HEK293 (cell line): ENCODE results near the gene TRAT1.

Experiments used
- CTCF ChIA-PET: fragments of 350-600 bp; formaldehyde crosslinking; extraction: SDS; loops from one replicate; lab custom pipeline; 2021; ENCODE audit warnings: antibody characterized with exemption; lab: Yijun Ruan, JAX
- POLR2A ChIA-PET: fragments of 300-600 bp; formaldehyde crosslinking; extraction: SDS; loops from one replicate; lab custom pipeline; 2020; ENCODE audit warnings: antibody characterized with exemption, inconsistent platforms; lab: Yijun Ruan, JAX
- H3K27ac ChIP-seq: fragments of 200-500 bp; sonication (Bioruptor generic); 2 replicates; pipeline ENCODE4 v1.5.1; 2014; ENCODE audit warnings: low read depth, low read length, control low read depth, inconsistent platforms; ENCODE audit errors: extremely low read depth
- H3K36me3 ChIP-seq, 2 experiments: fragments of 200-500 bp in 1 of 2; sonication (Bioruptor generic) in 1 of 2; 1 replicate in 1 of 2; 2 replicates in 1 of 2; pipeline ENCODE4 v1.5.1; 2014 to 2017; ENCODE audit warnings: inconsistent platforms in 2 of 2, low read length in 2 of 2; ENCODE audit not compliant: control insufficient read depth in 2 of 2, insufficient read depth in 1 of 2
- H3K4me1 ChIP-seq: fragments of 200-500 bp; sonication (Bioruptor generic); 2 replicates; pipeline ENCODE4 v1.5.1; 2014; ENCODE audit warnings: mild to moderate bottlenecking, low read length, inconsistent platforms; ENCODE audit not compliant: control insufficient read depth, insufficient read depth
- H3K4me3 ChIP-seq: 2 replicates; pipeline ENCODE4 v1.5.1; 2011; ENCODE audit warnings: low read depth, mild to moderate bottlenecking, control low read depth, low read length, moderate library complexity
- H3K9me3 ChIP-seq: fragments of 200-500 bp; sonication (Bioruptor generic); 2 replicates; pipeline ENCODE4 v1.5.1; 2014; ENCODE audit warnings: low read depth, low read length, inconsistent platforms; ENCODE audit not compliant: control insufficient read depth, insufficient read depth
- AEBP2 ChIP-seq: fragments of 450-650 bp; formaldehyde crosslinking; IDR thresholded peaks from 2 replicates; pipeline ENCODE4 v1.5.1; 2016; ENCODE audit warnings: missing biosample characterization, missing genetic modification characterization, borderline replicate concordance
- ATF2 ChIP-seq: fragments of 450-650 bp; formaldehyde crosslinking; IDR thresholded peaks from 2 replicates; pipeline ENCODE4 v1.5.1; 2016; ENCODE audit warnings: missing biosample characterization, missing genetic modification characterization, low read depth
- BCL11B ChIP-seq: fragments of 450-650 bp; formaldehyde crosslinking; IDR thresholded peaks from 2 replicates; pipeline ENCODE4 v1.5.1; 2016; ENCODE audit warnings: low read depth, missing biosample characterization, missing genetic modification characterization
- BCL6B ChIP-seq: fragments of 450-650 bp; formaldehyde crosslinking; IDR thresholded peaks from 2 replicates; pipeline ENCODE4 v1.5.1; 2017; ENCODE audit warnings: missing biosample characterization, missing genetic modification characterization
- KLF1 ChIP-seq: fragments of 450-650 bp; formaldehyde crosslinking; IDR thresholded peaks from 2 replicates; pipeline ENCODE4 v1.5.1; 2016; ENCODE audit warnings: missing biosample characterization, missing genetic modification characterization
- PRDM10 ChIP-seq: fragments of 450-650 bp; formaldehyde crosslinking; IDR thresholded peaks from 2 replicates; pipeline ENCODE4 v1.5.1; 2016; ENCODE audit warnings: missing biosample characterization, missing genetic modification characterization
- RBAK ChIP-seq: fragments of 450-650 bp; formaldehyde crosslinking; IDR thresholded peaks from 2 replicates; pipeline ENCODE4 v1.5.1; 2016; ENCODE audit warnings: missing biosample characterization, missing genetic modification characterization
- REST ChIP-seq: fragments of 450-650 bp; formaldehyde crosslinking; IDR thresholded peaks from 2 replicates; pipeline ENCODE4 v1.5.1; 2016; ENCODE audit warnings: missing biosample characterization, missing genetic modification characterization
- ZBTB6 ChIP-seq: fragments of 450-650 bp; formaldehyde crosslinking; IDR thresholded peaks from 2 replicates; pipeline ENCODE4 v1.5.1; 2017; ENCODE audit warnings: missing biosample characterization, missing genetic modification characterization
- ZFP41 ChIP-seq: fragments of 450-650 bp; formaldehyde crosslinking; IDR thresholded peaks from 2 replicates; pipeline ENCODE4 v1.5.1; 2016; ENCODE audit warnings: missing biosample characterization, missing genetic modification characterization, borderline replicate concordance
- ZNF48 ChIP-seq: fragments of 450-650 bp; formaldehyde crosslinking; IDR thresholded peaks from 2 replicates; pipeline ENCODE4 v1.5.1; 2016; ENCODE audit warnings: missing biosample characterization, missing genetic modification characterization
- ZNF558 ChIP-seq: fragments of 450-650 bp; formaldehyde crosslinking; IDR thresholded peaks from 2 replicates; pipeline ENCODE4 v1.5.1; 2016; ENCODE audit warnings: missing biosample characterization, missing genetic modification characterization
- ZNF580 ChIP-seq: fragments of 450-650 bp; formaldehyde crosslinking; IDR thresholded peaks from 2 replicates; pipeline ENCODE4 v1.5.1; 2016; ENCODE audit warnings: missing biosample characterization, missing genetic modification characterization
- ZNF639 ChIP-seq: fragments of 450-650 bp; formaldehyde crosslinking; IDR thresholded peaks from 2 replicates; pipeline ENCODE4 v1.5.1; 2016; ENCODE audit warnings: missing biosample characterization, missing genetic modification characterization
- ZNF645 ChIP-seq: fragments of 450-650 bp; formaldehyde crosslinking; IDR thresholded peaks from 2 replicates; pipeline ENCODE4; 2016; ENCODE audit warnings: missing biosample characterization, missing genetic modification characterization
- ZNF837 ChIP-seq: fragments of 450-650 bp; formaldehyde crosslinking; IDR thresholded peaks from 2 replicates; pipeline ENCODE4 v1.5.1; 2016; ENCODE audit warnings: missing biosample characterization, missing genetic modification characterization

The TRAT1 gene

GRCh38 chr3:108862865-108863798 lies 40.5 kb downstream of the TRAT1 start:
- ChIA-PET CTCF (interaction anchor here (1.6 kb wide), 1 partner anchor 52 kb away, joined by 6 read pairs; no protein-coding TSS in a partner anchor), POLR2A (no interaction called here)
- TF ChIP-seq ZNF48 (no peak), ZNF837 (tag by site-specific recombination) (no peak), ZFP41 (tag by site-specific recombination) (no peak), ZBTB6 (no peak), REST (tag by site-specific recombination) (no peak), ZNF558 (tag by site-specific recombination) (no peak), PRDM10 (tag by site-specific recombination) (no peak)
- no peaks in the 10 kb centered on the region for H3K36me3 ChIP-seq
- no peaks in the 10 kb centered on the region for H3K9me3 ChIP-seq
- H3K27ac ChIP-seq: no peak overlapping the region
- no peak overlapping the region for H3K4me3 ChIP-seq
- no peaks in the 10 kb centered on the region for H3K4me1 ChIP-seq

GRCh38 chr3:108863799-108864135 lies 41.2 kb downstream of the TRAT1 start:
- Histone ChIP-seq H3K36me3 (no peaks in the 10 kb centered on the region), H3K4me3 (no peak overlapping the region), H3K4me1 (no peaks in the 10 kb centered on the region), H3K27ac (no peak overlapping the region), H3K9me3 (no peaks in the 10 kb centered on the region)
- ChIA-PET CTCF (interaction anchor here (1.6 kb wide), 1 partner anchor 51 kb away, joined by 6 read pairs; no protein-coding TSS in a partner anchor), POLR2A (no interaction called here)
- TF ChIP-seq RBAK (tag by site-specific recombination) (no peak), ZFP41 (tag by site-specific recombination) (no peak), ATF2 (tag by site-specific recombination) (no peak), KLF1 (no peak), BCL6B (tag by site-specific recombination) (no peak), ZNF639 (no peak), ZNF645 (tag by site-specific recombination) (no peak), ZNF580 (tag by site-specific recombination) (no peak), BCL11B (tag by site-specific recombination) (no peak), AEBP2 (no peak)
